ENCODE data around the gene CHRNA4.
"Not testable (repeated sequence)": the region's sequence is repeated elsewhere in the genome, so short reads cannot be mapped to it uniquely, and the experiment has no call there.

Gene CHRNA4

GRCh38 chr20:63397946-63398450, 36.8 kb upstream of the CHRNA4 start:
- no peak for DNase-seq (ENCODE audit: low read depth in 1 of 2, low spot score in 1 of 2)

- DNase-seq (ENCODE audit: low read depth in 1 of 2, low spot score in 1 of 2) = no peak
Observed at GRCh38 chr20:63397155-63397843, 36.1 kb upstream of the CHRNA4 start.

- DNase-seq (ENCODE audit: low read depth in 1 of 2, low spot score in 1 of 2) = no peak
Observed at GRCh38 chr20:63396300-63396699, 35.2 kb upstream of the CHRNA4 start.

- no peak for DNase-seq (ENCODE audit: low read depth in 1 of 2, low spot score in 1 of 2)
Observed at GRCh38 chr20:63395723-63396122, 34.6 kb upstream of the CHRNA4 start.

- no peak for DNase-seq (ENCODE audit: low read depth in 1 of 2, low spot score in 1 of 2)
Observed at GRCh38 chr20:63394920-63395455, 33.8 kb upstream of the CHRNA4 start.

- no peak for DNase-seq (ENCODE audit: low read depth in 1 of 2, low spot score in 1 of 2)
Observed at GRCh38 chr20:63394069-63394919, 33.1 kb upstream of the CHRNA4 start.

- no peak for DNase-seq (ENCODE audit: low read depth in 1 of 2, low spot score in 1 of 2)
Observed at GRCh38 chr20:63393566-63393965, 32.4 kb upstream of the CHRNA4 start.

GRCh38 chr20:63392465-63393365, 31.6 kb upstream of the CHRNA4 start:
- no peak for DNase-seq (ENCODE audit: low read depth in 1 of 2, low spot score in 1 of 2)

GRCh38 chr20:63387917-63388316, 26.8 kb upstream of the CHRNA4 start:
- DNase-seq (ENCODE audit: low read depth in 1 of 2, low spot score in 1 of 2) = no peak

- no peak for DNase-seq (ENCODE audit: low read depth in 1 of 2, low spot score in 1 of 2)
Observed at GRCh38 chr20:63387393-63387792, 26.2 kb upstream of the CHRNA4 start.

GRCh38 chr20:63386491-63386890, 25.3 kb upstream of the CHRNA4 start:
- DNase-seq (ENCODE audit: low read depth in 1 of 2, low spot score in 1 of 2) = no peak

- DNase-seq (ENCODE audit: low read depth in 1 of 2, low spot score in 1 of 2) = no peak
Observed at GRCh38 chr20:63385819-63386218, 24.7 kb upstream of the CHRNA4 start.

GRCh38 chr20:63384336-63384735, 23.2 kb upstream of the CHRNA4 start:
- no peak for DNase-seq (ENCODE audit: low read depth in 1 of 2, low spot score in 1 of 2)

GRCh38 chr20:63383556-63383955, 22.4 kb upstream of the CHRNA4 start:
- DNase-seq (ENCODE audit: low read depth in 1 of 2, low spot score in 1 of 2) = no peak

GRCh38 chr20:63382551-63383300, 21.6 kb upstream of the CHRNA4 start:
- no peak for DNase-seq (ENCODE audit: low read depth in 1 of 2, low spot score in 1 of 2)

GRCh38 chr20:63381781-63382431, 20.8 kb upstream of the CHRNA4 start:
- peak in 1 of 2 donors; percentile 22 for DNase-seq (ENCODE audit: low read depth in 1 of 2, low spot score in 1 of 2)

- no peak for DNase-seq (ENCODE audit: low read depth in 1 of 2, low spot score in 1 of 2)
Observed at GRCh38 chr20:63380346-63380870, 19.3 kb upstream of the CHRNA4 start.

- DNase-seq (ENCODE audit: low read depth in 1 of 2, low spot score in 1 of 2) = not testable (repeated sequence)
Observed at GRCh38 chr20:63379872-63380271, 18.7 kb upstream of the CHRNA4 start.

GRCh38 chr20:63379296-63379695, 18.1 kb upstream of the CHRNA4 start:
- DNase-seq (ENCODE audit: low read depth in 1 of 2, low spot score in 1 of 2) = no peak
